SK-N-DZ (cell line): ENCODE data around the gene CNN1.
"Not testable (repeated sequence)": the region's sequence is repeated elsewhere in the genome, so short reads cannot be mapped to it uniquely, and the experiment has no call there.

Experiments used
- DNase-seq: peaks from one replicate; pipeline ENCODE4 v3.0.0-alpha.2; 2015; ENCODE audit warnings: low spot score

CNN1 gene

GRCh38 chr19:11564082-11564807 lies 25.6 kb downstream of the CNN1 start:
- not testable (repeated sequence) for DNase-seq

DNA sequence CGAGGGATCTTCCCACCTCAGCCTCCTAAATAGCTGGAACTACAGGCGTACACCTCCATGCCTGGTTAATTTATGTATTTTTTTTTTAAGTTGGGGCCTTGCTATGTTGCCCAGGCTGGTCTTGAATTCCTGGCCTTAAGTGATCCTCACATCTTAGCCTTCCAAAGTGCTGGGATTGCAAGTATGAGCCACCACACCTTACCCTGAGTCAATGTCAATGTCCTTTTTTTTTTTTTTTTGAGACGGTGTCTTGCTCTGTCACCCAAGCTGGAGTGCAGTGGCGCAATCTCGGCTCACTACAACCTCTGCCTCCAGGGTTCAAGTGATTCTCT lies 27.0 kb downstream of the CNN1 start:
- not testable (repeated sequence) for DNase-seq

GRCh38 chr19:11566164-11566563 lies 27.5 kb downstream of the CNN1 start:
- DNase-seq = no peak

DNA sequence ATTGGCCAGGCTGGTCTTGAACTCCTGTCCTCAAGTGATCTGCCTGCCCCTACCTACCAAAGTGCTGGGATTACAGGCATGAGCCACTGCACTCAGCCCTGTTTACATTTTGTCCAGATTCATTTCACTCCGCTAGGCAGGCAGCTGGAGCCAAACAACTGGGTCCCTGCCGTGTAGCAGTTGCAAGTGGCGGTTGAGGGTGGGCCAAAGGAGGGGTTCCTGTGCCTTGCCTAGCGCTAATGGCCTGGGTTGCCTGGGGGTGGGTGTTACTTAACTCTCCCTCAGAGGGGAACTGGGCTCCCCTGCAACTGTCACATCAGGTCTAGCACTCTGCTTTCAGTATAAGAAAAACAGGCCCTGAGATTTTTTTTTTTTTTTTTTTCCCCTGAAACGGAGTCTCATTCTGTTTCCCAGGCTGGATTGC lies 31.4 kb downstream of the CNN1 start:
- no peak for DNase-seq

DNA sequence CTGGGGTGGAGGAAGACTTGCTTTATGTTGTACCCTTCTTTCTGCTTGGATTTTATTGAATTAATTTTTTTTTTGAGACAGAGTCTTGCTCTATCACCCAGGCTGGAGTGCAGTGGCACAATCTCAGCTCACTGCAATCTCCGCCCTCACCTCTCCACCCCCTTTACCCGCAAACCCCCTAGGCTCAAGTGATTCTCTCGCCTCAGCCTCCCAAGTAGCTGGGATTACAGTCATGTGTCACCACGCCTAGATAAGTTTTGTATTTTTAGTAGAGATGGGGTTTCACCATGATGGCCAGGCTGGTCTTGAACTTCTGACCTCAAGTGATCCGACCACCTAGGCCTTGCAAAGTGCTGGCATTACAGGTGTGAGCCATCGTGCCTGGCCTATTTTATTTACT lies 34.7 kb downstream of the CNN1 start:
- DNase-seq = not testable (repeated sequence)

GRCh38 chr19:11573763-11574162 lies 35.1 kb downstream of the CNN1 start:
- DNase-seq = not testable (repeated sequence)

DNA sequence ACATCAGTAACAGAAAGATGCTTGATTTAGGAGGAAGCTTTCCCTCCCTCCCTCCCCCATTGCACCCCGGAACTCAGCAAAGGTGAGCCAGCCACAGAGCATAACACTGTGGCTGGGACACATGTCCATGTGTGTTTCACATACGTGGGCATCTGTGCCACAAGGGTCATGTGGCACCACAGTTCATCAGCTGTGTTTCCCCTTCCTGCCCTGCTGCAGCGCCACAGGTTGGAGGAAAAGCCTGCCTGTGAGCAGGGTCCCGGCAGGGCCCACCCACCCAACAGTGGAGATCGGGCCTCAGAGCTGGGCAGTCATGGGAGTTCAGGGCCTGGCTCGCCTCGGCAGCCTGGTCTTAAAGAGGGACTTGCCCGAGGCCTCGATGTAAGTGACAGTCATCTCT lies 36.0 kb downstream of the CNN1 start:
- DNase-seq = no peak

- no peak for DNase-seq
Measured at GRCh38 chr19:11576227-11576626, 37.6 kb downstream of the CNN1 start.

GRCh38 chr19:11577451-11578257 lies 39.0 kb downstream of the CNN1 start, which contains the start of gene ACP5:
Gene ACP5 (minus strand): TSS chr19:11577645. CDS start chr19:11577317, 328 bp downstream.
- peak; percentile 46 for DNase-seq

GRCh38 chr19:11578258-11579142 lies 39.8 kb downstream of the CNN1 start:
- DNase-seq = peak; percentile 48

- DNase-seq = no peak
Measured at GRCh38 chr19:11580116-11580515, 41.5 kb downstream of the CNN1 start.

DNA sequence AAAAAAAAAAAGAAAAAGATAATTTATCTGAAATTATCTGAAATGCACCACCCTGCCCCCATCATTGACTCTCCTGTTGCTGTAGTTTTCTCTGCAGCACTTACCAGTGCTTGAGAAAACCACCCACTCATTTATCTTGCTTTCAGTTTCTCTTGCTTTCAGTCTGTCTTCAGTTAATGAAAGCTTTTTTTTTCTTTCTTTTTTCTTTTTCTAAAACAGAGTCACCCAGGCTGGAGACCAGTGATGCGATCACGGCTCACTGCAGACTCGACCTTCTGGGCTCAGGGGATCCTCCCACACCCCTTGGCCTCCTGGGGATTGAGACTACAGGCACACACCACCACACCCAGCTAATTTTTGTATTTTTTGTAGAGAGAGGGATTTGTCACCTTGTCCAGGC lies 43.1 kb downstream of the CNN1 start:
- no peak for DNase-seq

DNA sequence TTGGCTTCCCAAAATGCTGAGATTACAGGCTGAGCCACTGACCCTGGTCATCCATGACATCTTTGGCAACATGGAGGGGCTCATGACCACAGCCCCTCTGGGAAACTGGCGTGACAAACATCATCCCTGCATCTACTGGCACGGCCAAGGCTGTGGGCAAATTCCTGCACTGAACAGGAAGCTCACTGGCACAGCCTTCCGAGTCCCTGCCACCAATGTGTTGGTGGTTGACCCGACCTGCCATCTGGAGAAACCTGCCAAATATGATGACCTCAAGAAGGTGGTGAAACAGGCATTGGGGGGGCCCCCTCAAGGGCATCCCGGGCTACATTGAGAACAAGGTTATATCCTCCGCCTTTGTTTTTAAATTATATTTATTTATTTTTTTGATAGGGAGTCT lies 47.7 kb downstream of the CNN1 start:
- no peak for DNase-seq

DNA sequence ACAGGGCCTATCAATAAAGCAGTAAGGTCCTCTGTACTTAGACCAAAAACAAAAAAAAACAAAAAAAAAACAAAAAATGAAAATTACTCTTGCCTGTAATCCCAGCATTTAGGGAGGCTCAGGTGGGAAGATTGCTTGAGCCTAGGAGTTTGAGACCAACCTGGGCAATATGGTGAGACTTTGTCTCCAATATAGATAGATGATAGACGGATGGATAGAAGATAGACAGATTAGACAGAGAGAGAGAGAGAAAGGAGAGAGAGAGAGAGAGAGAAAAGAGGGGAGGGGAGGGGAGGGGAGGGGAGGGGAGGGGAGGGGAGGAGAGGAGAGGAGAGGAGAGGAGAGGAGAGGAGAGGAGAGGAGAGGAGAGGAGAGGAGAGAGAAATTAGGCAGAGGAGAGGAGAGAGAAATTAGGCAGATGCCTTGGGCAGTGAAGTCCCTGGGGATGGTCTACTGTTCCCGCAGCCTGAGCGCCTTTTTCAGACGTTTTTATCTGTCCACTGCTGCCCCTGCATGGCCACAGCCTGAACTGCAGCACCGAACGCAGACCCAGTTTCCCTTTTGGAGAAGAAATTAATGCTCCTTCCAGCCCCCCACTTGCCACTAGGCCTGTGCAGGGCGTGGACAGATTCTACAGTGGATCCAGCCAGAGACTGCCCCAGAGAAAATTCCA lies 48.8 kb downstream of the CNN1 start:
- DNase-seq = peak; percentile 75

DNA sequence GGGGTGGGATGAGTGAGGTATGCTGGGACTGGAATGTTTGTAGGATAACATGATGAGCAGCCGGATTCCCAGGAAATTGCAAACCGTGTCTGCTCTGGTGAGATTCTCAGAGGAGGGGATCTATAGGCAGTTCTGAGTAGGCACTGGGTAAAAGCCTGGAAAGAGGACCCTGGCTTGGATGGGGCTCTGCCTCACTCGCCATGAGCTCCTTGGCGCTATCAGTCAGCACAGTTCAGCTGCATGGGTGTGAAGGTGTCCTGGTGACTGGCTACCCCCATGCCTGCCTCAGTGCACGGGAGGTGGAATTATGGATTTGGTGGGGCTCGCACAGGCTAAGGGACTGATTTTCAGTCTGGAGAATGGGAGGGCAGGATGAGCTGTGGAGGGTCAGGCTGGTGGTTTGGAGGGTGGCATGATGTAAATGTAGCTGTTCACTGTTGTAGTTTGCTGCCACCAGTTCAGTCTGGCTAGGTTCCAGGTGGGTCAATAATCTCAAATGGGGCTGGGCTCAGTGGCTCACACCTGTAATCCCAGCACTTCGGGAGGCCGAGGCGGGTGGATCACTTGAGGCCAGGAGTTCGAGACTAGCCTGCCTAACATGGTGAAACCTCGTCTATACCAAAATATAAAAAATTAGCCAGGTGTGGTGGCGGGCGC lies 49.5 kb downstream of the CNN1 start:
- no peak for DNase-seq

- DNase-seq = no peak
Measured at GRCh38 chr19:11594084-11594483, 55.4 kb downstream of the CNN1 start.

- no peak for DNase-seq
Measured at GRCh38 chr19:11596156-11596555, 57.5 kb downstream of the CNN1 start.

GRCh38 chr19:11597202-11598102 lies 58.8 kb downstream of the CNN1 start, which contains the start of gene ZNF627:
Gene ZNF627 (plus strand): TSS chr19:11597483. CDS start chr19:11597628, 145 bp downstream.
- peak; percentile 96 for DNase-seq

DNA sequence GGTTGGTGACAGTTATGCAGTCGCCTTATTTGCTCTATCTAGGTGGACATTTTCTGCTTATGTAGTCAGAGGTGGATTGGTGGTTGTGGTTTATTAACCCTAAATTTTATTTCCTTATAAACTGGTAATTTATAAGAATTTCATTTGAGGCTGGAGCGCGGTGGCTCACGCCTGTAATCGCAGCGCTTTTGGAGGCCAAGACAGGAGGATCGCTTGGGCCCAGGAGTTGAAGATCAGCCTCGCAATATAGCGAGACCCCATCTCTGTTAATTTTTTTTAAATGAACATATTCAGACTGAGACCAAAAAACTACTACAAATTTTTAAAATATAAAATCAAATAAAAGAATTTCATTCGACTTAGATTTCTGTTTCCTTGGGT lies 59.4 kb downstream of the CNN1 start:
- DNase-seq = no peak

DNA sequence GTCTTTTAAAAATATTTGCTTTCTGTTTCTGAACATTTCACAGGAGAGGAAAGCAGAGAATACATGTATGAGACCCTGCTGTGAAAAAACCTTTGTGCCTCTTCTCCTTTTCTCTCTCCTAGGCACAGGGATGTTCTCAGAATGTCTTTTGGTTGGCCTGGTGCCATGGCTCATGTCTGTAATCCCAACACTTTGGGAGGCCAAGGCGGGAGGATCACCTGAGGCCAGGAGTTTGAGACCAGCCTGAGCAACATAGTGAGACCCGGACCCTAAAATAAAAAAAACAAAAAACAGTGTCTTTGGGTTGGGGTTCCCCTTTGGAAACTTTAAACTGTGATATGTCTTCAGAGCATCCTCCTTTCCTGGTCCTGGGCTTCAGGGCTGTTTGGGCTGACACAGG lies 60.1 kb downstream of the CNN1 start:
- no peak for DNase-seq
